Neuron (in vitro differentiated cells): Measurements from ENCODE around the gene PBLD.
"Not testable (repeated sequence)": the region's sequence is repeated elsewhere in the genome, so short reads cannot be mapped to it uniquely, and the experiment has no call there.

Experiments
- H2AFZ ChIP-seq: one replicate; pipeline ENCODE4 v1.6.1; 2013; ENCODE audit warnings: low read depth, mild to moderate bottlenecking, inconsistent platforms, low read length, moderate library complexity
- H3K27me3 ChIP-seq: one replicate; pipeline ENCODE4 v1.6.1; 2013; ENCODE audit warnings: low read length; ENCODE audit not compliant: insufficient read depth
- H3K36me3 ChIP-seq: one replicate; pipeline ENCODE4 v1.6.1; 2013; ENCODE audit warnings: low read length; ENCODE audit not compliant: insufficient read depth
- H3K4me1 ChIP-seq: one replicate; pipeline ENCODE4 v1.6.1; 2013; ENCODE audit warnings: low read length; ENCODE audit not compliant: insufficient read depth
- H3K4me3 ChIP-seq: 2 replicates; pipeline ENCODE4 v1.5.1; 2013; ENCODE audit warnings: mild to moderate bottlenecking, low read length, moderate library complexity
- H3K9me3 ChIP-seq: one replicate; pipeline ENCODE4 v1.6.1; 2013; ENCODE audit warnings: low read length

PBLD gene

DNA sequence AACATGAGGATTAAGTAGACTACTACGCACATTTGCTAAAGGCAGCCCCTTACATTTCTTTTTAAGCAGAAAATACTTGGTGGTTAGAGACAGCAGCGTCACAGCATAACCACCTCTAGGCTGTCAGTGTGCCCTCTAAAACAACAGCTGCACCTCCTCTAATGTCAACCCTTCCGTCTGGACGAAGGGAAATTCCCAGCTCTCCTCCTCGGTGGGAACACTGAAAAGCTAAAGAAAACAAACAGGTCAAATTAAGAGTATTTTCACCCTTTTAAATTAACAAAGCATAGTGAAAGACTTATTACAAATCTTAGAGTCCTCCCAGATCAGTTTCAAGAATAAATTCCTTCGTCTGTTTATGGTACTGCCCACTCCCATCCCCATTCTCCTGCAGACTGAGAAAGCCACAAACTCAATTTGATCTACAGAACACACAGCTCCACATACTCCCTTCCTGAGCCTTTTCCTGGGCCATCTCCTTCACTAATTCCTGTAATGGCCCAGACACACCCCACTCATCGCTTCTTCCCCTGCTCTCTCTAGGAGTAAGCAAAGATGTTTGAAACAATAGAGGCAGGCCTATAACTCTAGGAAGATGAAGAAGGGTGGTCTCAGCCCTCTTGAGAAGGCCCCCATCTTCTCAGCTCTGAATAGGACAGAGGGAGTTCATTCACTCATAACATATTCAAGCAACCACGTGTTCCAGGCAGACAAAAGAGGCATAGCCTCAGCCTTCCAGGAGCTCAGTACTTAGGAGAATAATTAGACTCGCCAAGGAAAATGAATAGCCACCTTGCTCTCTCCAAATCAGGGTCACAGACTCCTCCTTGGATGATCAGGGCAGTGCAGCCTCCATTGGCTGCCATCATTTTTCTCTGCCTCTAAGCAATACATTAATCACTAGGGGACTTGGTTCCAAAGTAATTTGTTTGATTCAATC, 48.4 kb downstream of the PBLD start:
- Histone ChIP-seq H2AFZ (peak overlapping the region; percentile 29), H3K27me3 (no peaks in the 10 kb centered on the region), H3K4me1 (peaks cover 15% of the 10 kb centered on the region), H3K4me3 (no peak overlapping the region), H3K36me3 (no peaks in the 10 kb centered on the region), H3K9me3 (no peaks in the 10 kb centered on the region)

DNA sequence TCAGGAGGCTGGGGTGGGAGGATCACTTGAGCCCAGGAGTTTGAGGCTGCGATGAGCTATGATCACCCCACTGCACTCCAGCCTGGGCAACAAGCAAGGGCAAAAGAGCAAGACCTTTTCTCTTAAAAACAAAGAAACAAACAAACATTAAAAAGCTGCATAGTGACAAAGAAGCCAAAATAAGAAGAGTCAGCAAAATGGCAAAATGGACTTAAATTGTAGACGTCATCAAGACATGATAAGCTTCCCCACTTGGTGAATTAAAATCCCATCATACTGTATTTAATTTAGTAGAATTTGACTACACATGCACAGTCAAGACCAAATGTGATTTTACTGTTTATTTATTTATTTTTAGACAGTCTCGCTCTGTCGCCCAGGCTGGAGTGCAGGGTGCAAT, 52.0 kb downstream of the PBLD start:
- no peak overlapping the region for H3K4me3 ChIP-seq
- H3K9me3 ChIP-seq = peaks cover 8% of the 10 kb centered on the region

DNA sequence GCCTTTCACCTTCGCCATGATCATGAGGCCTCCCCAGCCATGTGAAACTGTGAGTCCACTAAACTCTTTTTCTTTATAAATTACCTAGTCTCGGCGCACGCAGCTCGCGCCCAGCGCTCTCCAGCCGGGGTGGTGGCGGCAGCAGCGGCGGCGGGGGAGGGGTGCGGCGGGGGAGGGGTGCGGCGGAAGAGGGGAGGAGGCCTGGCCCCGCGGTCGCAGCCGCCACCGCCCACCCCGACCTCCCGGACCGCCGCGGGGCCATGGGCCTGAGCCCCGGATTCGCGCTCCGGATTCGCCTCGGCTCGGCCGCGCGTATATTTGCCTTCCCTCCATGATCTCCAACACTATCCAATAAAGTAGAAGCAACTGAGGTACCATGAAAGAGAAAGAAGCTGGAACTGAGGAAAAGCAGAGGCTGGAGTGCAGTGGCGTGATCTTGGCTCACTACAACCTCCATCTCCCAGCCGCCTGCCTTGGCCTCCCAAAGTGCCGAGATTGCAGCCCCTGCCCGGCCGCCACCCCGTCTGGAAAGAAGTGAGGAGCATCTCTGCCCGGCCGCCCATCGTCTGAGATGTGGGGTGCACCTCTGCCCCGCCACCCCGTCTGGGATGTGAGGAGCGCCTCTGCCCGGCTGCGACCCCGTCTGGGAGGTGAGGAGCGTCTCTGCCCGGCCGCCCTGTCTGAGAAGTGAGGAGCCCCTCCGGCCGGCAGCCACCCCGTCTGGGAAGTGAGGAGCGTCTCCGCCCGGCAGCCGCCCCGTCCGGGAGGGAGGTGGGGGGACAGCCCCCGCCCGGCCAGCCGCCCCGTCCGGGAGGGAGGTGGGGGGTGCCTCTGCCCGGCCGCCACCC, 53.6 kb downstream of the PBLD start:
- not testable (repeated sequence) for H3K4me1 ChIP-seq, H3K27me3 ChIP-seq, H3K9me3 ChIP-seq, H3K36me3 ChIP-seq, H2AFZ ChIP-seq, H3K4me3 ChIP-seq

More for the DNA sequence above, 52.0 kb downstream of the PBLD start:
- no peaks in the 10 kb centered on the region for H3K36me3 ChIP-seq
- H2AFZ ChIP-seq = no peak overlapping the region
- no peaks in the 10 kb centered on the region for H3K27me3 ChIP-seq
- peaks cover 15% of the 10 kb centered on the region for H3K4me1 ChIP-seq

DNA sequence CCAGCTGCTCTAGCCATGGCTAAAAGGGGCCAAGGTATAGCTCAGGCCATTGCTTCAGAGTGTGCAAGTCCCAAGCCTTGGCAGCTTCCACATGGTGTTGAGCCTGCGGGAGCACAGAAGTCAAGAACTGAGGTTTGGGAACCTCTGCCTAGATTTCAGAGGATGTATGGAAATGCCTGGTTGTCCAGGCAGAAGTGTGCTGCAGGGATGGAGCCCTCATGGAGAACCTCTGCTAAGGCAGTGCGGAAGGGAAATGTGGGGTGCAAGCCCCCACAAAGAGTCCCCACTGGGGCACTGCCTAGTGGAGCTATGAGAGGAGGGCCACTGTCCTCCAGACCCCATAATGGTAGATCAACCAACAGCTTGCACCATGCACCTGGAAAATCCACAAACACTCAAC, 54.9 kb downstream of the PBLD start:
- H2AFZ ChIP-seq, H3K4me3 ChIP-seq, H3K36me3 ChIP-seq, H3K9me3 ChIP-seq, H3K4me1 ChIP-seq, H3K27me3 ChIP-seq: not testable (repeated sequence)

DNA sequence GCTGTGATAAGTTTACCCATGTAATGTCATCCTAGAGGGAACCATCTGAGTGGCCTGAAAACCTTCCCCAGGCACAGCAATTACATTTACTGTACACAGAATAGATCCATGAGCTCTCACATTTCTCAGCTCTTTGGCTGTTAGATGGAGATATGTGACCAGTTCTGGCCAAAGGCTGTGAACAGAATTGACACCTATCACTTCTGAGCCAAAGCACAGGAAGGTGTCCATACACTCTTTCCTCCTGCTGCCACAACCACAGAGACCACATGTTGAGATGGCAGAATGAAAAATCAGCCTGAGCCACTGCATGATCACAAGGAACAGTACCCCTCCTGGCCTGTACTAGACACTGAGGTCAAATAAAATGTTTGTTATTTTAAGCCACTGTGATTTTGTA, 56.5 kb downstream of the PBLD start:
- peaks cover 5% of the 10 kb centered on the region for H3K4me1 ChIP-seq
- no peaks in the 10 kb centered on the region for H3K27me3 ChIP-seq
- H3K9me3 ChIP-seq = peaks cover 8% of the 10 kb centered on the region
- no peak overlapping the region for H2AFZ ChIP-seq
- no peak overlapping the region for H3K4me3 ChIP-seq
- no peaks in the 10 kb centered on the region for H3K36me3 ChIP-seq

DNA sequence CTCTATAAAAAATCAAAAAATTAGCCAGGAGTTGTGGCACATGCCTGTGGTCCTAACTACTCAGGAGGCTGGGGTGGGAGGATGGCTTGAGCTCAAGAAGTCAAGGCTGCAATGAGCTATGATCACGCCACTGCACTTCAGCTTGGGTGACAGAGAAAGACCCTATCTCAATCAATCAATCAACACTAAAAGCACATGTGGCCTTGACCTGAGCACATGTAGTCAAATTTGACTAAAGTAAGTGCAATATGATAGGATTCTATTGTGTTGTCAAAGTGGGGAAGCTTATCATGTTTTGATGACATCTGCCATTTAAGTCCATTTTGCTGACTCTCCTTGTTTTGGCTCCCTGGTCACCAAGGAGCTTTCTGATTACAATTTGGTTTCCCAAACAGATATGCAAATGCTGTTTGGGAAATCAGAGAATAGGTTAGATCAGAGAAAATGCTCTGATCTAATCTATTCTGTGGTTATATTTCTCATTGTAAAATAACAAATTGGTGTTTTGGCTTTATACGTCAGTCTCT, 57.1 kb downstream of the PBLD start:
- no peak overlapping the region for H2AFZ ChIP-seq
- no peaks in the 10 kb centered on the region for H3K36me3 ChIP-seq
- no peak overlapping the region for H3K4me3 ChIP-seq
- peaks cover 10% of the 10 kb centered on the region for H3K4me1 ChIP-seq
- peaks cover 8% of the 10 kb centered on the region for H3K9me3 ChIP-seq
- H3K27me3 ChIP-seq = no peaks in the 10 kb centered on the region

DNA sequence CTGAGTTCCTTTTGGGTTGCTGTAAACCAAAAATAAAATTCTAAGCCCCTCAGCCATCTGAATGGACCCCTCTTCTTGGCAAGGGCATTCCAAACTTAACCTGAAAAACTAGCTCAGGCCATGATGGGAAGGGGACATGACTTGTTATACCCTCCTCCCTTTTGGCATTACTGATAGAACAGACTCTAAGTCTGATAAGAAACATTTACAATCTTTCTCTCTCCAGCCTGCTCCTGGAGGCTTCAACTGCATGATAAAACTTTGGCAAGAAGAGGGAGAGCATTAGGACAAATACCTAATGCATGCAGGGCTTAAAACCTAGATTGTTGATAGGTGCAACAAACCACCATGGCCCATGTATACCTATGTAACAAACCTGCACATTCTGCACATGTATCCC, 59.9 kb downstream of the PBLD start:
- Histone ChIP-seq H3K36me3 (no peaks in the 10 kb centered on the region), H3K9me3 (peaks cover 4% of the 10 kb centered on the region), H2AFZ (no peak overlapping the region), H3K27me3 (no peaks in the 10 kb centered on the region), H3K4me3 (no peak overlapping the region), H3K4me1 (peaks cover 10% of the 10 kb centered on the region)

DNA sequence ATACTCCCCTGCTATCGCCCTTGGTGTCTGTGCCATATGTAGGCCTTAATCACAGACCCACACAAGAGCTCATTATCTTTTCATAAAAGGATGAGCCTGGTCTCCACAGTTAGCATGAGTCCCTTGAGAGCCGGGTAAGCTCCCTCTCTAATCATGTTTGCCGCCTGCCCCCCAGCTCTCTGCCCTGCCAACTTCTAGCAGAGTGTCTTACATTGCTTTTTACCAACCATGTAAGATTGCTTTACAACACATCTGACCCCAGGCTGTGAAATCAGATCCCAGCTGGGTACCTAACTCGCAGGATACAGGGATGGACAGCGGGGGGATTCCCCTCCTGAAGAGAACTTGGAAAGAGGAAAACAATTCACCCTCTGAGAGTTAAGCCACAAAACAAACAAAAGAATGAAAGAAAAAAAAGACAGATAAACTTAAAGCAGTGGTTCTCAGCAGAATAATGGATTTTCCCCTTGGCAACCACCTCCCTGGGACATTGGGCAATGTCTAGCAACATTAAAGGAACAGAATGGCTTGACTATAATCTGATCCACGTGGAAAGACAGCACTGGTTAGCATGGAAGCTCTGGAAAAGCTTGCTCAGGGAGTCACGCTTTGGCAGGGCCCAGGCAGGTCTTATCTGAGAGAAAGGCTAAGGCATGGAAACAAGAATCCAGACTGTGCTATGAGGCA, 61.4 kb downstream of the PBLD start:
- peaks cover 10% of the 10 kb centered on the region for H3K4me1 ChIP-seq
- H3K9me3 ChIP-seq = no peaks in the 10 kb centered on the region
- peak overlapping the region; percentile 62 for H2AFZ ChIP-seq
- H3K36me3 ChIP-seq = no peaks in the 10 kb centered on the region
- H3K4me3 ChIP-seq = no peak overlapping the region
- no peaks in the 10 kb centered on the region for H3K27me3 ChIP-seq

DNA sequence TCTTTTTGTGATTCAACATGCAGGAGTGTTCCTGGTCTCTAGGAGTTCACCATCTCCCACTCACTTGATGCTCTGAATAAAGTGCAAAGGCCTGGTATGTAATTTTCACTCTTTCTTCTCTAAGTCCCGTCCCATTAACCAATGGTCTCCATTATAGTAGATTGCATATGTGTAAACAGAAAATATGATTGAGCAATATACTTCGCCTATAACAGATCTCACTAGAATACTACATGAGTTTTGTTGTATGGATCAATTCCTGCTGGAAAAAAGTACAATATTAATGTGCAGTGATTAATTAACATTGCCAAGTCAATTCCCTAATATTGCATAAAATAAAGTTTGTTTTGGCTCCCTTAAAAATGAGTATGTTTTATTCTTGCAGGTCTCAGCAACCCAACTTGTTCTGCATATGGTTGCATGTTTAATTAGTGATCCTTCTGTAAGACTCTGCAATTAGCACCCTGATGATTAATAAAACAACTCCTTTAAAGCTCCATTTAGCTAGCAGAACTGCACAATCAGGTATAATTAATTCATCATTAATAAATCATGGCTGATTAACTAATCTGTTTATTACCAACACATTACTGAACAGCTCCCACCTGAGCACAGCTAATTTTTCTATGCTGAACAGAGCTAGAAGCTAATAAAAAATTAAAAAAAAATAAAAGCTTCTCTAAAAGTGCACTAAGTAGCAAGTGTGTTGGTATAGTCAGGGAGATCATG, 63.0 kb downstream of the PBLD start:
- Histone ChIP-seq H3K4me1 (peaks cover 10% of the 10 kb centered on the region), H3K36me3 (no peaks in the 10 kb centered on the region), H3K27me3 (no peaks in the 10 kb centered on the region), H3K4me3 (no peak overlapping the region), H3K9me3 (no peaks in the 10 kb centered on the region), H2AFZ (no peak overlapping the region)

DNA sequence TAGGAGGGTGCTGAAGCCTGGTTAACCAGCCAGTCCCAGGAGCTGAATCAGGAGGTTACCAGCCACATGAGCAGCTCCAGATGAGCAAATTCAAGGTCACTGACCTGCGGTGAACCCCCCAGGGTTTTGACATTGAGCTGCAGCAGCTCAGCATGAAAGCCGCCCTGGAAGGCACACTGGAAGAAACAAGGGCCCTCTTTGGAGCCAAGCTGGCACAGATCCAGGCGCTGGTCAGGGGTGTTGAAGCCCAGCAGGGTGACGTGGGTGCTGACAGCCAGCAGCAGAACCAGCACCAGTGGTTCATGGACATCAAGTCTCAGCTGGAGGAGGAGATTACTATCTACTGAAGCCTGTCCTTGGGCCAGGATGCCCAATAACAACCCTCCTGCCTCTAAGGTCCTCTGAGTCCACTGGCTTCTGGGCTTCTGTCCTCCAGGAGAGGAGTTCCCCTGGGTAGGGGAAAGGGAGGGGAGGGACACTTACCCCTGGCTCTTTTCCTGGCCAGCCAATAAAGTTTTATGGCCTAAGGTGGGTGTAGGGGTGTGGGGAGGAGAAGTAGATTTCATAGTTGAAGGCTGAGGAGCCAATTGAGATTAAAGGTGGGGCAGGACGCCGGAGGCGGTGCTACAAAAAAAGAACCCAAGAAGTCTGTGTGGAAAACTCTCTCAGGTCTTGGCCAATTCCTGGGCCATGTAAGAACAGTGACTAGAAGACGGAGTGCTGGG, 71.4 kb downstream of the PBLD start:
- Histone ChIP-seq H3K36me3 (no peaks in the 10 kb centered on the region), H3K27me3 (no peaks in the 10 kb centered on the region), H3K9me3 (no peaks in the 10 kb centered on the region), H3K4me3 (no peak overlapping the region), H3K4me1 (no peaks in the 10 kb centered on the region), H2AFZ (no peak overlapping the region)

DNA sequence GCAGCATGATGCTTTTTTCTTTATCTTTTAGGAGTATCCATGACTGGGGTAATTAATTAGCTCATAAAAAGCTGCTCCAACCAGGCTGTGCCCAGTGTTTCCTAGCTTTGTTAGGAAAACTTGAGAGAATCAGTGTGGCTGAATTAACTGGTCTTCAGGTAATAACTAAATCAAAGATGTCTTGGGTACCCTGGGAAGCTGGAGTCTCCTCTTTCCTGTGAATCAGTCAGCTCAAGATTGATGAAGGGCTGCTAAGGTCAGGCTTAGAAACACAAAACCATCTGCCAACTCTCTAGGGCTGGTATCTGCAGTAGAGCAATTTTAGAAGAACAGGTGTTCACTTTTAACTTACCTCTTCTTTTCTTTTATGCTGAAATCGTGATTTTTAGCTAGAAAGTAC, 79.4 kb downstream of the PBLD start:
- Histone ChIP-seq H3K4me1 (no peaks in the 10 kb centered on the region), H2AFZ (no peak overlapping the region), H3K4me3 (no peak overlapping the region), H3K27me3 (no peaks in the 10 kb centered on the region), H3K36me3 (no peaks in the 10 kb centered on the region), H3K9me3 (no peaks in the 10 kb centered on the region)
